Measurements from ENCODE around the gene UBE2G2.

DNA sequence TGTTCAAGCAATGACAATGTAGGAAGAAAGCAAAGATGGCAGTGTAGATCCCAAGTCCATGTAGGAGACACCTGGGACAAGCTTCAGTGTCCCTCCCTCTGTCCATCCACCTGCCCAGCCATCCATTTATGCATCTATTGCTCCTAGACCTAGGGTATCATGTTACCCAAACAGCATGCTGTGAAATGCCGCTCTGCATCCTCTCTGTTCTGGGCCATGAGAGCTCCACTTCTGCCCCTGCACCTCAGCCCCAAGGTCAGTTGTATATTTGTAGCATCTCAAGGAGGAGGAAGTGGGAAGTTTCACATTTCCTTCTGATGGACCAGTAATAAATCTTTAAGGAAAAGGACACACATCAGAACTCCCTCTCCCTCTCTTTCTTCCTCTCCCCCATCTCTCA, 62.3 kb downstream of the UBE2G2 start:
- TF ChIP-seq POLR2A (IDR thresholded peaks at IDR 0.05): no peak
- TF ChIP-seq CTCF (IDR thresholded peaks at IDR 0.05): no peak
